LNCaP clone FGC (cell line): Measurements from ENCODE around the gene CMTM2.
"Not testable (repeated sequence)": the region's sequence is repeated elsewhere in the genome, so short reads cannot be mapped to it uniquely, and the experiment has no call there.

Experiments used
- DNase-seq: peaks from one replicate; pipeline ENCODE4 v3.0.0-alpha.2; 2011; ENCODE audit warnings: low read depth
- H3K4me3 ChIP-seq: 2 replicates; pipeline ENCODE4 v1.5.1; 2011; ENCODE audit warnings: mild to moderate bottlenecking, low read depth, low read length, control low read depth
- TF ChIP-seq, protein P1 (sequence below): IDR thresholded peaks from 2 replicates; pipeline ENCODE4 v1.5.1; 2012; ENCODE audit warnings: mild to moderate bottlenecking; ENCODE audit not compliant: control insufficient read depth, insufficient read depth; ENCODE audit errors: extremely low read depth

Gene CMTM2

GRCh38 chr16:66563574-66564334 lies 15.5 kb upstream of the CMTM2 start:
- DNase-seq = no peak
- H3K4me3 ChIP-seq = no peak overlapping the region
- TF ChIP-seq, protein P1, sequence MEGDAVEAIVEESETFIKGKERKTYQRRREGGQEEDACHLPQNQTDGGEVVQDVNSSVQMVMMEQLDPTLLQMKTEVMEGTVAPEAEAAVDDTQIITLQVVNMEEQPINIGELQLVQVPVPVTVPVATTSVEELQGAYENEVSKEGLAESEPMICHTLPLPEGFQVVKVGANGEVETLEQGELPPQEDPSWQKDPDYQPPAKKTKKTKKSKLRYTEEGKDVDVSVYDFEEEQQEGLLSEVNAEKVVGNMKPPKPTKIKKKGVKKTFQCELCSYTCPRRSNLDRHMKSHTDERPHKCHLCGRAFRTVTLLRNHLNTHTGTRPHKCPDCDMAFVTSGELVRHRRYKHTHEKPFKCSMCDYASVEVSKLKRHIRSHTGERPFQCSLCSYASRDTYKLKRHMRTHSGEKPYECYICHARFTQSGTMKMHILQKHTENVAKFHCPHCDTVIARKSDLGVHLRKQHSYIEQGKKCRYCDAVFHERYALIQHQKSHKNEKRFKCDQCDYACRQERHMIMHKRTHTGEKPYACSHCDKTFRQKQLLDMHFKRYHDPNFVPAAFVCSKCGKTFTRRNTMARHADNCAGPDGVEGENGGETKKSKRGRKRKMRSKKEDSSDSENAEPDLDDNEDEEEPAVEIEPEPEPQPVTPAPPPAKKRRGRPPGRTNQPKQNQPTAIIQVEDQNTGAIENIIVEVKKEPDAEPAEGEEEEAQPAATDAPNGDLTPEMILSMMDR = no peak

DNA sequence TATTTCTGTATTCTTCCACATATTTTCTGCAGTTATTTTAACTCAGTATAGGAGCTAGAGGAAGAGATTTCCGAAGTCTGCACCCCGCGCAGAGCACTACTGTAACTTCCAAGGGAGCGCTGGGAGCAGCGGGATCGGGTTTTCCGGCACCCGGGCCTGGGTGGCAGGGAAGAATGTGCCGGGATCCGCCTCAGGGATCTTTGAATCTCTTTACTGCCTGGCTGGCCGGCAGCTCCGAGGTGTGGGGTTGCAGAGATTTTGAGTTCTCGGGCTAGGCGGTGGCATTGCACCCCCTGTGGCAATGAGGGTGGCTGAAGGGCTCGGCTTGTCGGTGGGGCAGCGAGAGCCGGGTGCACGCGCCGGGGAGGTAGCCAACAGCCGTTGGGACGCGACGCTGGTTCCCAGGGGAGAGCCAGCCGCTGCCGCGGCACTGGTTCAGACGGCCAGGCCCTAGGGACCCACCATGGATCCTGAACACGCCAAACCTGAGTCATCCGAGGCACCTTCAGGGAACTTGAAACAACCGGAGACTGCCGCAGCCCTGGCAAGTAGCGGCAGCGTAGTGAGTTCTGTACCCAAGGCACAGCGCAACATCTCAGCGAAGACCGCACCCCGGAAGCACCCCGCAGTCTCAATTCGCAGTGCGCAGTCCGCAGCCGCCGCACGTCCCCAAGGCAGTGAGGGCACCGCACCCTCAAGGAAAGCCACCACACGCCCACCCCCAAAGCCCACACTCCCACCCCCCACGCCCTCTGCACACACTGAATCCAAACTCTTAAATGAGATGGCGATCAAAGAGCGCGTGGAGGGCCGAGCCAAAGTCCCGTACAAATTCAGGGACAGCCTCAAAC lies 13.0 kb upstream of the CMTM2 start, which contains the start of gene CMTM1:
CMTM1 (plus strand) TSS at position 389 of the 851 bp plus-strand sequence; CDS start at position 464, 75 bp downstream.
- no peak for DNase-seq
- H3K4me3 ChIP-seq = no peak within 1 kb of the TSS
- TF ChIP-seq, protein P1 = no peak

DNA sequence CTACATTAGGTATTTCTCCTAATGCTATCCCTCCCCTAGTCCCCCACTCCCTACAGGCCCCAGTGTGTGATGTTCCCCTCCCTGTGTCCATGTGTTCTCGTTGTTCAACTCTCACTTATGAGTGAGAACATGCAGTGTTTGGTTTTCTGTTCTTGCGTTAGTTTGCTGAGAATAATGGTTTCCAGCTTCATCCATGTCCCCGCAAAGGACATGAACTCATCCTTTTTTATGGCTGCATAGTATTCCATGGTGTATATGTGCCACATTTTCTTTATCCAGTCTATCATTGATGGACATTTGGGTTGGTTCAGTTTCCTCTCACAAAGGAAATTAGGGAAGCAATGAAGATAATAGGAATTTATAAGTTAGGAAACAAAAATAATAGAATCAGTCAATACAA lies 12.0 kb upstream of the CMTM2 start:
- not testable (repeated sequence) for H3K4me3 ChIP-seq, DNase-seq

DNA sequence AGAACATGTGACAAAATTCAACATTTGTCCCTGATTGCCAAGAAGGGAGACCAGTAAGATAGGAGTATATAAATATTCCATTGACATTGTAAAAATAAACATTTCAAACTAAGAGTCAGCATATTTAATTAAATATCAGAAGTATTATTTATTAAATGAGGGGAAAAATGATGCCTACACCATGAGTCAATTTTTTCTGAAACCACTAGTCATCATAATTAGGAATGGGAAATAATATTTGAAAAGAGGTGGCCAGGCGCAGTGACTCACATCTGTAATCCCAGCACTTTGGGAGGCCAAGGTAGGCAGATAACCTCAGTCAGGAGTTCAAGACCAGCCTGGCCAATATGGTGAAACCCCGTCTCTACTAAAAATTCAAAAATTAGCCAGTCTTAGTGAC lies 10.9 kb upstream of the CMTM2 start:
- no peak overlapping the region for H3K4me3 ChIP-seq
- no peak for DNase-seq
- TF ChIP-seq, protein P1 = no peak

DNA sequence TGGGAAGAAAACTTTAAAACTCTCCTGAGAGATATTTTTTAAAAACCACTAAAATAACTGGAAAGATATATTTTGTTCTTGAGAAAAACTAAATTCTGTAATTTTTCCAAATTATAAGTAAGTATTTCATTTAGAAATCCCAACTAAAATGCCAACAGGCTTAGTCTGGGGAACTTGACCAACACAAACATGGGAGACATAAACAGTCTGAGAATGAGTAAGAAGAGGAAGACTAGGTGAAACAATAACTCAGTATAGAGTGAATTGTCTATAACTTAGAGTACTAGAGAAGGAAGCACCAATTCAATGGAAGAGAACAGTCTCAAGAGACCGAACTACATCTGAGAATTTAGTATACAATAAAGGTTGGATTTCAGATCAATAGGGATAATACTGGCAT lies 10.1 kb upstream of the CMTM2 start:
- no peak overlapping the region for H3K4me3 ChIP-seq
- TF ChIP-seq, protein P1 = no peak
- no peak for DNase-seq

- DNase-seq = no peak
Measured at GRCh38 chr16:66569827-66570405, 9.3 kb upstream of the CMTM2 start.

More at GRCh38 chr16:66569827-66570405, 9.3 kb upstream of the CMTM2 start:
- TF ChIP-seq, protein P1 = no peak
- H3K4me3 ChIP-seq = no peak overlapping the region
